Small intestine (tissue), 7 donors: ENCODE data around the gene RNASE8. TPM values are rescaled to one million over a fixed set of nuclear protein-coding genes. Genes with fewer than 3 reads are reported as not detected.

Source experiments
- DNase-seq, 2 donors: peaks; one replicate each; pipeline versions ENCODE4 v3.0.0 to v3.0.0-alpha.2; 2013
- FAIRE-seq: peaks from 2 replicates; lab custom pipeline; 2012; peaks lifted over from hg19 to GRCh38; lab: Jason Lieb, UNC
- H3K27ac ChIP-seq, 3 donors: one replicate each; pipeline ENCODE4 v1.5.1; 2013; ENCODE audit warnings: low read length in 2 of 3, mild to moderate bottlenecking in 2 of 3, control low read depth in 1 of 3, inconsistent platforms in 1 of 3, low read depth in 1 of 3, moderate library complexity in 1 of 3
- H3K27me3 ChIP-seq, 3 donors: one replicate each; pipeline ENCODE4 v1.6.1; 2013; ENCODE audit warnings: low read length in 3 of 3, inconsistent platforms in 1 of 3; ENCODE audit not compliant: control insufficient read depth in 3 of 3, insufficient read depth in 3 of 3
- H3K36me3 ChIP-seq, 3 donors: one replicate each; pipeline ENCODE4 v1.6.1; 2013; ENCODE audit warnings: low read length in 3 of 3, inconsistent platforms in 1 of 3, low read depth in 1 of 3, mild to moderate bottlenecking in 1 of 3, moderate library complexity in 1 of 3; ENCODE audit not compliant: control insufficient read depth in 3 of 3, insufficient read depth in 2 of 3
- H3K4me1 ChIP-seq, 3 donors: one replicate each; pipeline ENCODE4 v1.6.1; 2013; ENCODE audit warnings: low read length in 2 of 3, inconsistent platforms in 1 of 3, low read depth in 1 of 3, mild to moderate bottlenecking in 1 of 3, moderate library complexity in 1 of 3; ENCODE audit not compliant: control insufficient read depth in 3 of 3, insufficient read depth in 2 of 3
- H3K4me3 ChIP-seq, 3 donors: one replicate each; pipeline ENCODE4 v1.5.1; 2013; ENCODE audit warnings: low read length in 3 of 3, control low read depth in 1 of 3, inconsistent platforms in 1 of 3, low read depth in 1 of 3, mild to moderate bottlenecking in 1 of 3, moderate library complexity in 1 of 3
- H3K9me3 ChIP-seq, 2 donors: one replicate each; pipeline ENCODE4 v1.6.1; 2013; ENCODE audit warnings: low read depth in 1 of 2, low read length in 1 of 2; ENCODE audit not compliant: control insufficient read depth in 2 of 2, insufficient read depth in 1 of 2
- WGBS, 3 donors: extraction: QIAGEN DNeasy Blood & Tissue Kit; methylation state at CpG; one replicate each; pipeline ENCODE4 v1.1.7; 2013; 5-methylcytosine and 5-hydroxymethylcytosine counted together
- polyA plus RNA-seq, 4 donors: library from polyadenylated mRNA; stranded (reverse) in 3 of 4; unstranded in 1 of 4; fragments of 200-250 nt in 3 of 4; fragments of 120-200 nt in 1 of 4; gene quantifications; one replicate each; pipeline versions ENCODE4 v1.2.1 to v1.2.3, GENCODE V29; 2013
- donor health status: healthy with polysubstance abuse.
- donor health status: control.
- donor health status: control.
- donor health status: Bipolar disorder and iron deficiency.
- donor health status: healthy.

RNASE8 gene
- polyA plus RNA-seq, 4 donors, result not detected

DNA sequence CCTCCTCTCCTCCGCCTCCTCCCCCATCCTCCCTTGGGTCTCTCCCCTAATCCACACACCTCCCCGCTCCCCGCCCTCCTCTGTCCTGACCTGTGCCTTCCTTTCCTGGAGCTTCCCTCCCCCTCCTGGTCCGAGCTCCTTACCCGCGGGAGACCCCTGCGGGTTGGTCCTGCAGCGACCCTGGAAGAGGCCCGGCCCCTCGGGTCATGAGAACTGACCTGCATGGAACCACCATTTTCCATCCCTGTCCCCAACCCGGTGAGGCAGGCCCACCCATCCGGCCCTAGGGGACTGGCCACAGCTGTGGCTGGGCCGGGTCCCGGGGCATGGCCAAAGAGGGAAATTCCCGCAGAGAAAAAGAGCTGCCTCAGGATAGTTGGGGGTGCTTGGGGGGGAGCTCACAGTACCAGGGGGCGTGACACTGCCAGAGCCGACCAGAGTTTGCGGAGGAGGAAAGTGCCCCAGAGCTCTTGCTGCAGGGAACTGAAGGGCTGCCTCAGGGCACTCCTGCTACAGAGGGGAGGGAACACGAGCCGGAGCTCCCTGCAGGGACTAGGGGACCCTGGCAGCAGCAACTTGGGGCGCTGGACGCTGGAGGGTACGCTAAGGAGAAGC is 13.1 kb downstream of the RNASE8 start:
- no peak for FAIRE-seq
- H3K27ac ChIP-seq, result peak overlapping the region; percentile 57 to 88 (median 84)
- 0 to 1% (median 1%) methylated on average over 23 of the region's 23 CpGs for WGBS, 3 donors
- H3K36me3 ChIP-seq, result peaks cover 0 to 30% (median 2%) of the 10 kb centered on the region in 3 donors
- DNase-seq, result peak in 1 of 2 donors; percentile 32
- peaks cover 0 to 11% (median 0%) of the 10 kb centered on the region in 3 donors for H3K27me3 ChIP-seq
- peaks cover 0 to 14% (median 4%) of the 10 kb centered on the region in 3 donors for H3K4me1 ChIP-seq
- peak overlapping the region; percentile 67 to 85 (median 68) for H3K4me3 ChIP-seq
- H3K9me3 ChIP-seq, result no peaks in the 10 kb centered on the region

- peak; percentile 51 to 87 for DNase-seq
- no peak for FAIRE-seq
- peak overlapping the region in 2 of 3 donors; percentile 68 to 85 for H3K4me3 ChIP-seq
- H3K9me3 ChIP-seq, result no peaks in the 10 kb centered on the region
- peak overlapping the region; percentile 57 to 88 (median 84) for H3K27ac ChIP-seq
- H3K27me3 ChIP-seq, result peaks cover 0 to 11% (median 0%) of the 10 kb centered on the region in 3 donors
- H3K4me1 ChIP-seq, result peaks cover 0 to 14% (median 4%) of the 10 kb centered on the region in 3 donors
- 1 to 2% (median 2%) methylated on average over 29 to 37 of the region's 37 CpGs for WGBS, 3 donors
- H3K36me3 ChIP-seq, result peaks cover 0 to 34% (median 2%) of the 10 kb centered on the region in 3 donors
Observed at GRCh38 chr14:21071225-21072030, 13.8 kb downstream of the RNASE8 start.

DNA sequence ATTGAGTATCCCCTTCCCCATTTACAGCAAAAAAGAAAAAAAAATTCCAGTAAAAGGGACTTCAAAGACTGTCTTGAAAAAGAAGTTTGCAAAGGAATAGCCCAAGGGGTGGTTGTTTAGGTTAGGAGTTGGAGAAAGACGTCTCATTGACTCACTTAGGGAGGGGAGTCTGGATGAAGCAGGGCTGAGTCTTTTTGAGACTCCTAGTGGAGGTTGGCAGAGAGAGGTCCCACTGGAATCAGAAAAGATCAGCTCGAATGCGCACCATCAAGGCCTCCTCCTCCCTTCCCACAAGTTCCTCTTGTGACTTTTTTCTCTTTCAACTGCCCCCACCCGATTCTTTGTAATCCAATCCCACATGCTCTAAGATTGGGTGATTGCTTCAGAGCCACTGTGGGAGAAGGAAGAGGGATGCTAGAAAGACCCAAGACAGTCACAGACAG is 14.4 kb downstream of the RNASE8 start:
- FAIRE-seq, result no peak
- peak overlapping the region in 2 of 3 donors; percentile 84 to 88 for H3K27ac ChIP-seq
- peaks cover 0 to 39% (median 2%) of the 10 kb centered on the region in 3 donors for H3K36me3 ChIP-seq
- H3K27me3 ChIP-seq, result peaks cover 0 to 11% (median 0%) of the 10 kb centered on the region in 3 donors
- 25 to 57% (median 45%) methylated on average over 4 of the region's 4 CpGs for WGBS, 3 donors
- H3K9me3 ChIP-seq, result no peaks in the 10 kb centered on the region
- H3K4me3 ChIP-seq, result peak overlapping the region in 1 of 3 donors; percentile 85
- peaks cover 0 to 14% (median 4%) of the 10 kb centered on the region in 3 donors for H3K4me1 ChIP-seq
- DNase-seq, result no peak

DNA sequence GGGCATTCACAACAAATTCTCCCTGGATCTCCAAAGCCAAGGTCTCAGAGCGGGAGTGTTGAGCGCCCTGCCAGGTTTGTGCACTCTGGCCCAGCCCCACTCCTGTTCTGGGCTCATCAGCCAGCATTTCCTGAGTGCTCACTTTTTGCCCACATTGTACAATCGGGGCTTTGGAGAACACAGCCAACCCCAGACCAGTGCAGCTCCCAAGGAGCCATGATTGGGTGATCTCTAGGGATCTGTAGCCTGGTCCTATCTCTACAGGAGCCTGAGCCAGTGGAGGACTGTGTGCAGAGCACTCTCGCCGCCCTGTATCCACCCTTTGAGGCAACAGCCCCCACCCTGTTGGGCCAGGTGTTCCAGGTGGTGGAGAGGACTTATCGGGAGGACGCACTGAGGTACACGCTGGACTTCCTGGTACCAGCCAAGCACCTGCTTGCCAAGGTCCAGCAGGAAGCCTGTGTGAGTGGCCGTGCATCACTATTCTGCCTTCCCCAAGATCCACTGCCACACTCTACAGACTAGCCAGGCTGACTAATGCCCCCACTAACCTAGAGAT is 15.2 kb downstream of the RNASE8 start:
- H3K4me3 ChIP-seq, result no peak overlapping the region
- 39 to 65% (median 51%) methylated on average over 9 of the region's 9 CpGs for WGBS, 3 donors
- H3K27me3 ChIP-seq, result peaks cover 0 to 11% (median 0%) of the 10 kb centered on the region in 3 donors
- FAIRE-seq (no peak), DNase-seq (peak in 1 of 2 donors; percentile 74)
- peak overlapping the region in 1 of 3 donors; percentile 88 for H3K27ac ChIP-seq
- H3K9me3 ChIP-seq, result no peaks in the 10 kb centered on the region
- H3K36me3 ChIP-seq, result peaks cover 0 to 46% (median 2%) of the 10 kb centered on the region in 3 donors
- H3K4me1 ChIP-seq, result peaks cover 0 to 14% (median 4%) of the 10 kb centered on the region in 3 donors

- H3K9me3 ChIP-seq, result no peaks in the 10 kb centered on the region
- no peak for DNase-seq
- H3K27me3 ChIP-seq, result peaks cover 0 to 10% (median 0%) of the 10 kb centered on the region in 3 donors
- WGBS, 3 donors, result 83 to 85% (median 83%) methylated on average over 9 of the region's 9 CpGs
- peaks cover 0 to 56% (median 2%) of the 10 kb centered on the region in 3 donors for H3K36me3 ChIP-seq
- no peak overlapping the region for H3K4me3 ChIP-seq
- no peak for FAIRE-seq
- H3K4me1 ChIP-seq, result peaks cover 0 to 10% (median 4%) of the 10 kb centered on the region in 3 donors
- H3K27ac ChIP-seq, result no peak overlapping the region
Observed at GRCh38 chr14:21073921-21074320, 16.3 kb downstream of the RNASE8 start.

DNA sequence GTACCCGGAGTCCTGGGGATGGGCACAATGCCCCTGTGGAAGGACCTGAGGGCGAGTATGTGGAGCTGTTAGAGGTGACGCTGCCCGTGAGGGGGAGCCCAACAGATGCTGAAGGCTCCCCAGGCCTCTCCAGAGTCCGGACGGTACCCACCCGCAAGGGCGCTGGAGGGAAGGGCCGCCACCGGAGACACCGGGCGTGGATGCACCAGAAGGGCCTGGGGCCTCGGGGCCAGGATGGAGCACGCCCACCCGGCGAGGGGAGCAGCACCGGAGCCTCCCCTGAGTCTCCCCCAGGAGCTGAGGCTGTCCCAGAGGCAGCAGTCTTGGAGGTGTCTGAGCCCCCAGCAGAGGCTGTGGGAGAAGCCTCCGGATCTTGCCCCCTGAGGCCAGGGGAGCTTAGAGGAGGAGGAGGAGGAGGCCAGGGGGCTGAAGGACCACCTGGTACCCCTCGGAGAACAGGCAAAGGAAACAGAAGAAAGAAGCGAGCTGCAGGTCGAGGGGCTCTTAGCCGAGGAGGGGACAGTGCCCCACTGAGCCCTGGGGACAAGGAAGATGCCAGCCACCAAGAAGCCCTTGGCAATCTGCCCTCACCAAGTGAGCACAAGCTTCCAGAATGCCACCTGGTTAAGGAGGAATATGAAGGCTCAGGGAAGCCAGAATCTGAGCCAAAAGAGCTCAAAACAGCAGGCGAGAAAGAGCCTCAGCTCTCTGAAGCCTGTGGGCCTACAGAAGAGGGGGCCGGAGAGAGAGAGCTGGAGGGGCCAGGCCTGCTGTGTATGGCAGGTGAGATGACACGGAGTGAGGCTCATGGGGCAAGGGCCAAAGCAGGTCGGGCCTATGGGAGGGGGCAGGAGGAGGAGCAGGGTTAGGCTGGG is 17.0 kb downstream of the RNASE8 start:
- Histone ChIP-seq H3K9me3 (no peaks in the 10 kb centered on the region), H3K27me3 (peaks cover 0 to 3% (median 0%) of the 10 kb centered on the region in 3 donors), H3K4me1 (peaks cover 0 to 2% (median 2%) of the 10 kb centered on the region in 3 donors), H3K27ac (no peak overlapping the region), H3K4me3 (no peak overlapping the region), H3K36me3 (peaks cover 0 to 63% (median 2%) of the 10 kb centered on the region in 3 donors)
- WGBS, 3 donors, result 82 to 88% (median 82%) methylated on average over 26 of the region's 26 CpGs
- no peak for FAIRE-seq
- no peak for DNase-seq

GRCh38 chr14:21075719-21076437 is 18.3 kb downstream of the RNASE8 start:
- H3K27ac ChIP-seq, result no peak overlapping the region
- H3K36me3 ChIP-seq, result peaks cover 0 to 73% (median 2%) of the 10 kb centered on the region in 3 donors
- H3K4me3 ChIP-seq, result no peak overlapping the region
- no peak for DNase-seq
- no peaks in the 10 kb centered on the region for H3K4me1 ChIP-seq
- H3K9me3 ChIP-seq, result no peaks in the 10 kb centered on the region
- FAIRE-seq, result no peak
- WGBS, 3 donors, result 87 to 91% (median 87%) methylated on average over 9 of the region's 9 CpGs
- no peaks in the 10 kb centered on the region for H3K27me3 ChIP-seq
